SK-N-SH treated with all-trans-retinoic acid at 6 μM for 48 hours (cell line): ENCODE measurements around the gene LPIN1.

ENCODE experiments used
- ATAC-seq: fragments of 200-7000 bp; cut with Tn5 transposase; 3 replicates; pipeline ENCODE4 v1.9.1; 2020; ENCODE audit warnings: mild to moderate bottlenecking, moderate library complexity
- ARNTL ChIP-seq: fragments of 450-650 bp; formaldehyde crosslinking; IDR thresholded peaks from 2 replicates; pipeline ENCODE4 v1.5.0; 2020; ENCODE audit warnings: low read depth, mild to moderate bottlenecking, moderate library complexity, borderline replicate concordance
- BACH2 ChIP-seq: fragments of 250-450 bp; sonication (Bioruptor Pico); IDR thresholded peaks from 2 replicates; pipeline ENCODE4 v1.9.0; 2021; ENCODE audit warnings: mild to moderate bottlenecking, borderline replicate concordance
- CSDC2 ChIP-seq: fragments of 250-450 bp; sonication (Bioruptor Pico); IDR thresholded peaks from 2 replicates; pipeline ENCODE4 v1.5.0; 2020; ENCODE audit warnings: mild to moderate bottlenecking, moderate library complexity
- CSRNP3 ChIP-seq: fragments of 250-450 bp; sonication (Bioruptor Pico); IDR thresholded peaks from 2 replicates; pipeline ENCODE4 v1.5.1; 2021; ENCODE audit warnings: mild to moderate bottlenecking, moderate library complexity
- ESRRG ChIP-seq: fragments of 250-450 bp; sonication (Bioruptor Pico); IDR thresholded peaks from 2 replicates; pipeline ENCODE4 v1.6.1; 2021; ENCODE audit warnings: mild to moderate bottlenecking
- GLIS3 ChIP-seq: fragments of 250-450 bp; sonication (Bioruptor Pico); IDR thresholded peaks from 2 replicates; pipeline ENCODE4 v1.5.0; 2020; ENCODE audit warnings: mild to moderate bottlenecking, moderate library complexity
- ISL1 ChIP-seq: fragments of 250-450 bp; sonication (Bioruptor Pico); IDR thresholded peaks from 2 replicates; pipeline ENCODE4 v2.1.2; 2022; ENCODE audit warnings: mild to moderate bottlenecking, moderate library complexity
- OSR1 ChIP-seq: fragments of 250-450 bp; sonication (Bioruptor Pico); IDR thresholded peaks from 2 replicates; pipeline ENCODE4 v1.8.0; 2022; ENCODE audit warnings: moderate library complexity, mild to moderate bottlenecking, inconsistent platforms
- PATZ1 ChIP-seq: fragments of 250-450 bp; sonication (Bioruptor Pico); IDR thresholded peaks from 2 replicates; pipeline ENCODE4 v1.8.0; 2020; ENCODE audit warnings: mild to moderate bottlenecking, moderate library complexity, borderline replicate concordance
- POU6F1 ChIP-seq: fragments of 250-450 bp; sonication (Bioruptor Pico); IDR thresholded peaks from 2 replicates; pipeline ENCODE4 v1.8.0; 2021; ENCODE audit warnings: low read depth, mild to moderate bottlenecking, moderate library complexity, borderline replicate concordance
- PPARA ChIP-seq: fragments of 250-450 bp; sonication (Bioruptor Pico); IDR thresholded peaks from 2 replicates; pipeline ENCODE4 v1.5.0; 2020; ENCODE audit warnings: mild to moderate bottlenecking, borderline replicate concordance
- RARB ChIP-seq: fragments of 250-450 bp; sonication (Bioruptor Pico); IDR thresholded peaks from 2 replicates; pipeline ENCODE4 v1.8.0; 2021; ENCODE audit warnings: mild to moderate bottlenecking, moderate library complexity
- SNAI2 ChIP-seq: fragments of 250-450 bp; sonication (Bioruptor Pico); IDR thresholded peaks from 2 replicates; pipeline ENCODE4 v1.5.0; 2020; ENCODE audit warnings: mild to moderate bottlenecking, moderate library complexity
- TCF4 ChIP-seq: fragments of 250-450 bp; sonication (Bioruptor Pico); IDR thresholded peaks from 2 replicates; pipeline ENCODE4 v1.8.0; 2021; ENCODE audit warnings: mild to moderate bottlenecking, moderate library complexity, borderline replicate concordance
- TOX ChIP-seq: fragments of 250-450 bp; sonication (Bioruptor Pico); IDR thresholded peaks from 2 replicates; pipeline ENCODE4 v1.8.0; 2021; ENCODE audit warnings: mild to moderate bottlenecking, moderate library complexity, borderline replicate concordance
- TSHZ2 ChIP-seq: fragments of 250-450 bp; sonication (Bioruptor Pico); IDR thresholded peaks from 2 replicates; pipeline ENCODE4 v1.5.0; 2020; ENCODE audit warnings: mild to moderate bottlenecking, moderate library complexity
- ZC3H10 ChIP-seq: fragments of 250-450 bp; sonication (Bioruptor Pico); IDR thresholded peaks from 2 replicates; pipeline ENCODE4 v1.5.1; 2021; ENCODE audit warnings: mild to moderate bottlenecking, moderate library complexity
- ZFP3 ChIP-seq: fragments of 250-450 bp; sonication (Bioruptor Pico); IDR thresholded peaks from 2 replicates; pipeline ENCODE4 v1.5.0; 2020; ENCODE audit warnings: mild to moderate bottlenecking, moderate library complexity
- ZFP30 ChIP-seq: fragments of 450-650 bp; formaldehyde crosslinking; IDR thresholded peaks from 2 replicates; pipeline ENCODE4 v1.5.0; 2022; ENCODE audit warnings: mild to moderate bottlenecking, moderate library complexity
- ZNF565 ChIP-seq: fragments of 450-650 bp; formaldehyde crosslinking; conservative IDR thresholded peaks from 2 replicates; pipeline ENCODE4 v1.5.0; 2020; ENCODE audit warnings: low read depth, mild to moderate bottlenecking, moderate library complexity
- ZNF70 ChIP-seq: fragments of 450-650 bp; formaldehyde crosslinking; IDR thresholded peaks from 2 replicates; pipeline ENCODE4 v1.5.0; 2020; ENCODE audit warnings: mild to moderate bottlenecking, moderate library complexity
- TF ChIP-seq, protein P1 (sequence below): fragments of 250-450 bp; sonication (Bioruptor Pico); IDR thresholded peaks from 2 replicates; pipeline ENCODE4 v1.5.1; 2020; ENCODE audit warnings: low read depth, mild to moderate bottlenecking, moderate library complexity

Gene LPIN1

DNA sequence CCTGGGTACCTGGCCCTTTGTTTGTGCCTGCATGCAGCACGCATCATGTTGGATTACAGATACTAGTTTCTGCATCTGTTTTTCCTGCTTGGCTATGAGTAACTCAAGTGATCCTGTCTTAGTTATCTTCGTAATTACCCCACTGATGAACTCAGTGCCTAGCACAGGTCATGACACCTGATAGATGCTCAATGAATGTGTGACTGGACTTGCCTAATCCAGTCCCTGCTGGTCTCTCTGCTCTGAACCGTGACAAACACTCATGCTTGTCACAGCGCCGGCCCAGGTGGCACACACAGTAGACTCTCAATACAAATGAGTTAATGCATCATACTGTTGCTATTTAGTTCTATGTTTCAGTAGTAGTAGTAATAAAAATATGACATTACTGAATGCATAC, 45.2 kb upstream of the LPIN1 start:
- TF ChIP-seq TOX (CRISPR knock-in tag) (no peak), ZFP3 (no peak), PPARA (no peak), OSR1 (CRISPR knock-in tag) (no peak), ZFP30 (CRISPR knock-in tag) (no peak), ARNTL (no peak), TCF4 (CRISPR knock-in tag) (no peak)
- TF ChIP-seq, protein P1, sequence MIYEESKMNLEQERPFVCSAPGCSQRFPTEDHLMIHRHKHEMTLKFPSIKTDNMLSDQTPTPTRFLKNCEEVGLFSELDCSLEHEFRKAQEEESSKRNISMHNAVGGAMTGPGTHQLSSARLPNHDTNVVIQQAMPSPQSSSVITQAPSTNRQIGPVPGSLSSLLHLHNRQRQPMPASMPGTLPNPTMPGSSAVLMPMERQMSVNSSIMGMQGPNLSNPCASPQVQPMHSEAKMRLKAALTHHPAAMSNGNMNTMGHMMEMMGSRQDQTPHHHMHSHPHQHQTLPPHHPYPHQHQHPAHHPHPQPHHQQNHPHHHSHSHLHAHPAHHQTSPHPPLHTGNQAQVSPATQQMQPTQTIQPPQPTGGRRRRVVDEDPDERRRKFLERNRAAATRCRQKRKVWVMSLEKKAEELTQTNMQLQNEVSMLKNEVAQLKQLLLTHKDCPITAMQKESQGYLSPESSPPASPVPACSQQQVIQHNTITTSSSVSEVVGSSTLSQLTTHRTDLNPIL (CRISPR knock-in tag) = no peak
- ATAC-seq = no peak

DNA sequence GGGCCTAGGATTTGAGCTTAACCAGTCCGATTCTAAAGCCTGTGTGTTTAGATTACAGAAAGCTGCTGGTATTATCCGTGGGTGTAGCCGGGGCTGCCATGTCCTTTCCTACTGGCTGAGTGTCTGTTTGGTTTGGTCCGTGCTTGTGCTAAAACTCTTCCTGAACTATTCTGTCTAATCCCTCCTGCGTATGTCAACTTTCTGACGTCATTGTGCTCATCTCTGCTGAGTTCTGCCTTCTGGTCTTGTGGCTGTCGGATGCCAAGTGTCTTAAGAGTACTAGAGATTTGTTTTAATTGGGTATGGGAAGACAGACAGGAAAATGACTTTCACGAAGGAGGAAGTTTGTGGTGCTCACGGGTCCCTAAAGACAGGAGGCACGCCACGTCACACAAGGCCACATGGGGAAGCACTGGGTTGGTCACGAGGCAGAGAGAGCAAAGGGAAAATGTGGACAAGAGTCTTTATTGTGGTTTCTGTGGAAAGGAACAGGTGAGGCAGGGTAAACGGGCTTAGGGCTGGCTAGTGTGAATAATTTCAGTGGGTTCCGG, 44.6 kb upstream of the LPIN1 start:
- TF ChIP-seq PATZ1 (CRISPR knock-in tag) (no peak), ZNF70 (CRISPR knock-in tag) (no peak), RARB (CRISPR knock-in tag) (no peak), CSRNP3 (no peak), ARNTL (no peak), ZNF565 (CRISPR knock-in tag) (no peak), TCF4 (CRISPR knock-in tag) (no peak), POU6F1 (CRISPR knock-in tag) (no peak), GLIS3 (CRISPR knock-in tag) (no peak), OSR1 (CRISPR knock-in tag) (no peak), ISL1 (CRISPR knock-in tag) (no peak), ZFP3 (no peak), SNAI2 (CRISPR knock-in tag) (no peak), CSDC2 (CRISPR knock-in tag) (no peak), BACH2 (CRISPR knock-in tag) (no peak), ZC3H10 (CRISPR knock-in tag) (no peak), ZFP30 (CRISPR knock-in tag) (no peak), ESRRG (CRISPR knock-in tag) (no peak), TOX (CRISPR knock-in tag) (no peak), PPARA (no peak)
- ATAC-seq = no peak

DNA sequence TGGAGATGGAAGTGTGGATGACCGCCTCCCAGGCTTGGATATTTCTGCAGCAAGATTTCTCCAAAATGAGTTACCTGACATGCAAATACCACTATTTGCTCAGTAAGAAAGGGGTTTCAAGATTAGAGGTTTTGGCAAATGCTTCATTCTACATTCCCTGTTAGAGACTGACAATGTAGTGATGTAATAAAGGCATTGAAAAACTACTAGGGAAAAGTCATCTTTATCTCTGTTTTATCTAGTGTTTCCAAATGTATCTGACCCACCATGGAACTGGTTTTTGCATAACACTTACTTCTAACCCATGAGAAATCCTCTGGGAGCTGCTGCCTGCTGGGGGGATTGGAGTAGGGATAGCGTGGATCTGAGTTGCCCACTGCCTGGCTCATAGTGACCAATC, 43.5 kb upstream of the LPIN1 start:
- no peak for ATAC-seq
- no peak for TF ChIP-seq PPARA
- no peak for TF ChIP-seq GLIS3 (CRISPR knock-in tag)
- no peak for TF ChIP-seq ESRRG (CRISPR knock-in tag)
- TF ChIP-seq ZC3H10 (CRISPR knock-in tag) = no peak
- no peak for TF ChIP-seq TSHZ2 (CRISPR knock-in tag)
- TF ChIP-seq CSDC2 (CRISPR knock-in tag) = no peak
- no peak for TF ChIP-seq CSRNP3
- no peak for TF ChIP-seq POU6F1 (CRISPR knock-in tag)
- TF ChIP-seq ZFP30 (CRISPR knock-in tag) = no peak
- no peak for TF ChIP-seq TOX (CRISPR knock-in tag)
- no peak for TF ChIP-seq ARNTL
- TF ChIP-seq RARB (CRISPR knock-in tag) = no peak
- TF ChIP-seq ISL1 (CRISPR knock-in tag) = no peak
